ENCODE measurements around the gene EPS8L2.

DNA sequence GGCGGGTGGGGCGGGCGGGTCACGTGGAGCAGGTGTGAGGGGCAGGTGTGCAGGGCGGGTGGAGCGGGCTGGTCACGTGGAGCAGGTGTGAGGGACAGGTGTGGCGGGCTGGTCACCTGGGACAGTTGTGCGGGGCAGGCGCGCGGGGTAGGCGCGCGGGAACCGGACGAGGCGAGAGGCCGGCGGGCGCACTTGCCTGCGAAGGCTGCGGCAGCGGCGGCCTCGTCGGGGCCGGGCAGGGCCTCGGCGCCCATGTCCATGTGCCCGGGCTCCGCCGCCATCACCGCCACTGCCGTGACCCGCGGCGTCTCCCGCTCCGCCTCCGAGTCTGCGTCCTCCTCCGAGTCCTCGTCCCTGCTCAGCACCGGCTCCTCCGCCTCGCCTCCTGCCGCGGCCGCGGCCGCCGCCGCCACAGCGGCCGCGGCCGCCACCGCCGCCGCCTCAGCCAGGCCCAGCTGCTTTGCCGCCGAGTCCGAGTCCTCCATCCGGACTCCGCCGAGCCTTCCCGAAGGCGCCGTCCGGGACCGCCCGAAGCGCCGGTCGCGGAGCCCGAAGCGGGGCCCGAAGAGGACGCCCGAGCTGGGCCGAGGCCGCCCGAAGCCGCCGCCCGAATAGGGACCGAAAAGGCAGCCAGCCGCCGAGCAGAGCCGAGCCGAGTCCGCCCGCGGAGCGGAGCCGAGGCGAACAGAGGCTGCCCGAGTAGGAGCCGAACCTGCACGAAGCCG, 11.3 kb upstream of the EPS8L2 start, which contains the start of gene DEAF1:
- TF ChIP-seq, protein P1, sequence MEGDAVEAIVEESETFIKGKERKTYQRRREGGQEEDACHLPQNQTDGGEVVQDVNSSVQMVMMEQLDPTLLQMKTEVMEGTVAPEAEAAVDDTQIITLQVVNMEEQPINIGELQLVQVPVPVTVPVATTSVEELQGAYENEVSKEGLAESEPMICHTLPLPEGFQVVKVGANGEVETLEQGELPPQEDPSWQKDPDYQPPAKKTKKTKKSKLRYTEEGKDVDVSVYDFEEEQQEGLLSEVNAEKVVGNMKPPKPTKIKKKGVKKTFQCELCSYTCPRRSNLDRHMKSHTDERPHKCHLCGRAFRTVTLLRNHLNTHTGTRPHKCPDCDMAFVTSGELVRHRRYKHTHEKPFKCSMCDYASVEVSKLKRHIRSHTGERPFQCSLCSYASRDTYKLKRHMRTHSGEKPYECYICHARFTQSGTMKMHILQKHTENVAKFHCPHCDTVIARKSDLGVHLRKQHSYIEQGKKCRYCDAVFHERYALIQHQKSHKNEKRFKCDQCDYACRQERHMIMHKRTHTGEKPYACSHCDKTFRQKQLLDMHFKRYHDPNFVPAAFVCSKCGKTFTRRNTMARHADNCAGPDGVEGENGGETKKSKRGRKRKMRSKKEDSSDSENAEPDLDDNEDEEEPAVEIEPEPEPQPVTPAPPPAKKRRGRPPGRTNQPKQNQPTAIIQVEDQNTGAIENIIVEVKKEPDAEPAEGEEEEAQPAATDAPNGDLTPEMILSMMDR (IDR thresholded peaks at IDR 0.05; ENCODE audit: poor library complexity): no peak
- TF ChIP-seq EZH2 (IDR thresholded peaks at IDR 0.05; ENCODE audit: borderline replicate concordance) (no peak), EZH2phosphoT487 (IDR thresholded peaks at IDR 0.05; ENCODE audit: low read depth, severe bottlenecking, unreplicated experiment) (no peak)

Data from hepatocyte (in vitro differentiated cells).